ENCODE results near the gene HSDL1. TPM values are rescaled to one million over a fixed set of nuclear protein-coding genes. Genes with fewer than 3 reads are reported as not detected.

The HSDL1 gene
- total and polyA plus RNA-seq, 2 donors (not counting 1 experiment from before 2014, with no cell fraction given) = 23.6 to 24.8 TPM

DNA sequence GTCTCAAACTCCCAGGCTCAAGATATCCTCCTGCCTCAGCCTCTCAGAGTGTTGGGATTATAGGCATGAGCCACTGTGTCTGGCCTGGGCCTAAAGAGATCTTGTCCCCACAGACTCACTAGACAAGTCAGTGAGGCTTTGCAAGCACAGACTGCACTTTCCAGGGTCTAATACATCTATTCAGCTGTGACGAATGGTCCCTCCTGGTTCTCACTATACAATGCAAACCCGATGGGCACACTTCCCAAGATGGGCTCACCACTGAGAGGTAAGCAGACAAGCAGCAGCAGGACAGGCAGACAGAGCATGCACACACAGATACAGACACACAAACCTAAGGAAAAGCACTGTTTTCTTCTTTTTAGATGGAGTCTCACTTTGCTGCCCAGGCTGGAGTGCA, 37.1 kb downstream of the HSDL1 start:
- no peak overlapping the region for H3K4me3 ChIP-seq (replicated peaks in 1 of 4; ENCODE audit: control extremely low read depth in 1 of 4, insufficient read depth in 1 of 4, low read depth in 3 of 4, low read length in 4 of 4)
- H3K79me2 ChIP-seq (ENCODE audit: control insufficient read depth, insufficient read depth, low read length) = peaks cover 34% of the 10 kb centered on the region
- no peaks in the 10 kb centered on the region for H3K4me1 ChIP-seq (ENCODE audit: control insufficient read depth, extremely low read depth, insufficient read depth, low read length)
- no peaks in the 10 kb centered on the region for H3K9me3 ChIP-seq (ENCODE audit: control insufficient read depth, insufficient read depth, low read depth, low read length)
- H2AFZ ChIP-seq (ENCODE audit: low read length) = no peak overlapping the region
- H4K20me1 ChIP-seq (ENCODE audit: control insufficient read depth, extremely low read depth, insufficient read depth, low read length) = no peaks in the 10 kb centered on the region
- peaks cover 2% of the 10 kb centered on the region for H3K36me3 ChIP-seq (ENCODE audit: control insufficient read depth, insufficient read depth, low read length)
- DNase-seq (ENCODE audit: low read depth in 2 of 2) = no peak
- no peaks in the 10 kb centered on the region for H3K27me3 ChIP-seq (ENCODE audit: control insufficient read depth, insufficient read depth, low read length)
- H3K4me2 ChIP-seq (ENCODE audit: extremely low read depth, insufficient read depth, low read length) = no peak overlapping the region
- H3K27ac ChIP-seq (ENCODE audit: insufficient read depth, low read length) = no peak overlapping the region
- no peak for TF ChIP-seq EZH2 (IDR thresholded peaks at IDR 0.05; ENCODE audit: low read length, missing control alignments)
- TF ChIP-seq, protein P1, sequence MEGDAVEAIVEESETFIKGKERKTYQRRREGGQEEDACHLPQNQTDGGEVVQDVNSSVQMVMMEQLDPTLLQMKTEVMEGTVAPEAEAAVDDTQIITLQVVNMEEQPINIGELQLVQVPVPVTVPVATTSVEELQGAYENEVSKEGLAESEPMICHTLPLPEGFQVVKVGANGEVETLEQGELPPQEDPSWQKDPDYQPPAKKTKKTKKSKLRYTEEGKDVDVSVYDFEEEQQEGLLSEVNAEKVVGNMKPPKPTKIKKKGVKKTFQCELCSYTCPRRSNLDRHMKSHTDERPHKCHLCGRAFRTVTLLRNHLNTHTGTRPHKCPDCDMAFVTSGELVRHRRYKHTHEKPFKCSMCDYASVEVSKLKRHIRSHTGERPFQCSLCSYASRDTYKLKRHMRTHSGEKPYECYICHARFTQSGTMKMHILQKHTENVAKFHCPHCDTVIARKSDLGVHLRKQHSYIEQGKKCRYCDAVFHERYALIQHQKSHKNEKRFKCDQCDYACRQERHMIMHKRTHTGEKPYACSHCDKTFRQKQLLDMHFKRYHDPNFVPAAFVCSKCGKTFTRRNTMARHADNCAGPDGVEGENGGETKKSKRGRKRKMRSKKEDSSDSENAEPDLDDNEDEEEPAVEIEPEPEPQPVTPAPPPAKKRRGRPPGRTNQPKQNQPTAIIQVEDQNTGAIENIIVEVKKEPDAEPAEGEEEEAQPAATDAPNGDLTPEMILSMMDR (conservative IDR thresholded peaks at IDR 0.05 in 1 of 2, IDR thresholded peaks at IDR 0.05 in 1 of 2; ENCODE audit: low read depth in 1 of 2, low read length in 2 of 2) = no peak
- no peak overlapping the region for H3K9ac ChIP-seq (ENCODE audit: insufficient read depth, low read length)

DNA sequence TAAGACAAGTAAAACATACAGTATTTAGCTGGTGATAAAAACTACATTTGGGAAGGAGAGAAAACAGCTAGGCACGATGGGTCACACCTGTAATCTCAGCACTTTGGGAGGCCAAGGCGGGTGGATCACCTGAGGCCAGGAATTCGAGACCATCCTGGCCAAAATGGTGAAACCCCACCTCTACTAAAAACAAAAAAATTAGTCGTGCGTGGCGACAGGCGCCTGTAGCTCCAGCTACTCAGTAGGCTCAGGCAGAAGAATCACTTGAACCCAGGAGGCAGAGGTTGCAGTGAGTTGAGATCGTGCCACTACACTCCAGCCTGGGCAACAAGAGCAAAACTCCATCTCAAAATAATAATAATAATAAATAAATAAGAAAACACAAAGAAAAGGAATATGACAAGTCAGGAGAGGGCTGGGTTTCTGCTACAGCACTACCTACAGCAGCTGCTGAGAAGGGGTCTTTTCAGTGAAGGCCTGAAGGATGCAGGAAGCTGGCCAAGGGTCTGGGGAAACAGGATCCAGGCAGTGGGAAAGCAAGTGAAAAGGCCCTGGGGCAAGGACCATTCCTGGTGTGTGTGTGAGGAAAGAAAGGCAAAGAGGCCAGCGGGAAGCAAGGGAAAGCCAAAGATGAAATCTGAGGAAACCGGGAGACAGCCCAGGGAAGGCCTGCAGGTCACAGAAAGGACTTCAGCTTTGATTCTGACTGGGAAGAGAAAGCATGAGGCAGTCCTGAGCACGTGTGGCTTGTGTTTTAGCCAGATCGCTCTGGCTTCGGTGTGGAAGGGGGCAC, 38.8 kb downstream of the HSDL1 start:
- Histone ChIP-seq H3K4me2 (ENCODE audit: extremely low read depth, insufficient read depth, low read length) (no peak overlapping the region), H3K9me3 (ENCODE audit: control insufficient read depth, insufficient read depth, low read depth, low read length) (no peaks in the 10 kb centered on the region), H3K9ac (ENCODE audit: insufficient read depth, low read length) (no peak overlapping the region), H3K4me1 (ENCODE audit: control insufficient read depth, extremely low read depth, insufficient read depth, low read length) (no peaks in the 10 kb centered on the region), H4K20me1 (ENCODE audit: control insufficient read depth, extremely low read depth, insufficient read depth, low read length) (no peaks in the 10 kb centered on the region), H2AFZ (ENCODE audit: low read length) (no peak overlapping the region), H3K27ac (ENCODE audit: insufficient read depth, low read length) (no peak overlapping the region), H3K79me2 (ENCODE audit: control insufficient read depth, insufficient read depth, low read length) (peaks cover 28% of the 10 kb centered on the region), H3K4me3 (replicated peaks in 1 of 4; ENCODE audit: control extremely low read depth in 1 of 4, insufficient read depth in 1 of 4, low read depth in 3 of 4, low read length in 4 of 4) (no peak overlapping the region), H3K36me3 (ENCODE audit: control insufficient read depth, insufficient read depth, low read length) (peaks cover 2% of the 10 kb centered on the region), H3K27me3 (ENCODE audit: control insufficient read depth, insufficient read depth, low read length) (no peaks in the 10 kb centered on the region)
- DNase-seq (ENCODE audit: low read depth in 2 of 2) = no peak
- no peak for TF ChIP-seq EZH2 (IDR thresholded peaks at IDR 0.05; ENCODE audit: low read length, missing control alignments)
- TF ChIP-seq, protein P1 (conservative IDR thresholded peaks at IDR 0.05 in 1 of 2, IDR thresholded peaks at IDR 0.05 in 1 of 2; ENCODE audit: low read depth in 1 of 2, low read length in 2 of 2) = no peak

DNA sequence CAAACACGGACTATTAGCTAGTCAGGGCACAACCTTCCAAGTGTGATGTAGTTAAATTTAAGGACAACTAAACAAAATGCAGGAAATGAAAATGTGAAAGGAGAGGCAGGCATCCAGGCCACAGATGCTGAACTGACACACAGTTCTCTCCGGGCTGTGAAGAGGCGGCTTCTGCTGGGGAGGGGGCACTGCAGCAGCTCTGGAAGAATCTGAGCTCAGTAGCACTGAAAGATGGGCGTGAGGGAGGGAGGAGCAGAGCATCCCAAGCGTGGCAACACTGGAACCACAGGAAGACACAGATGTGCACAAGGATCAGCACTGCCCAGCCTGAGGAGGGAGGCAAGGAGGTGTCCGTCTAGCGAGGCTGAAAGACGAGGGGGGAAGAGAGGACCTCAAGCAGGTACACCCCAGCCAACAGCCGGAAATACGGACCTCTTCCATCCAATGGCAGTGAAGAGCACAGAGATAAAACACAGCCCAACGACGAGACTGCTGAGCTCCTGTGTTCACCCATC, 39.6 kb downstream of the HSDL1 start:
- Histone ChIP-seq H3K79me2 (ENCODE audit: control insufficient read depth, insufficient read depth, low read length) (peaks cover 22% of the 10 kb centered on the region), H3K4me2 (ENCODE audit: extremely low read depth, insufficient read depth, low read length) (no peak overlapping the region), H3K9ac (ENCODE audit: insufficient read depth, low read length) (no peak overlapping the region), H4K20me1 (ENCODE audit: control insufficient read depth, extremely low read depth, insufficient read depth, low read length) (no peaks in the 10 kb centered on the region), H3K4me1 (ENCODE audit: control insufficient read depth, extremely low read depth, insufficient read depth, low read length) (no peaks in the 10 kb centered on the region), H3K27ac (ENCODE audit: insufficient read depth, low read length) (no peak overlapping the region), H2AFZ (ENCODE audit: low read length) (no peak overlapping the region), H3K9me3 (ENCODE audit: control insufficient read depth, insufficient read depth, low read depth, low read length) (no peaks in the 10 kb centered on the region), H3K27me3 (ENCODE audit: control insufficient read depth, insufficient read depth, low read length) (no peaks in the 10 kb centered on the region), H3K36me3 (ENCODE audit: control insufficient read depth, insufficient read depth, low read length) (peaks cover 2% of the 10 kb centered on the region), H3K4me3 (replicated peaks in 1 of 4; ENCODE audit: control extremely low read depth in 1 of 4, insufficient read depth in 1 of 4, low read depth in 3 of 4, low read length in 4 of 4) (no peak overlapping the region)
- no peak for DNase-seq (ENCODE audit: low read depth in 2 of 2)
- no peak for TF ChIP-seq EZH2 (IDR thresholded peaks at IDR 0.05; ENCODE audit: low read length, missing control alignments)
- TF ChIP-seq, protein P1 (conservative IDR thresholded peaks at IDR 0.05 in 1 of 2, IDR thresholded peaks at IDR 0.05 in 1 of 2; ENCODE audit: low read depth in 1 of 2, low read length in 2 of 2) = no peak

Data from fibroblast of lung (primary cell).